Inflammatory macrophage treated with lipopolysaccharide for 4 hours (primary cell): ENCODE results near the gene UTP25.

ENCODE experiments used
- DNase-seq: peaks from one replicate; pipeline ENCODE4 v3.0.0-alpha.2; 2020

The UTP25 gene

GRCh38 chr1:209805875-209806760 lies 21.7 kb upstream of the UTP25 start, which contains the start of gene IRF6:
Gene IRF6 (minus strand): TSS chr1:209806142. CDS start chr1:209801413, 4,729 bp downstream.
- peak; percentile 81 for DNase-seq

GRCh38 chr1:209807509-209807908 lies 20.3 kb upstream of the UTP25 start:
- no peak for DNase-seq

GRCh38 chr1:209808059-209808581 lies 19.7 kb upstream of the UTP25 start:
- peak; percentile 84 for DNase-seq

- no peak for DNase-seq
These were observed 18.2 kb upstream of the UTP25 start for GRCh38 chr1:209809611-209810010.

GRCh38 chr1:209810783-209811182 lies 17.0 kb upstream of the UTP25 start:
- DNase-seq: no peak

GRCh38 chr1:209813902-209814301 lies 13.9 kb upstream of the UTP25 start:
- no peak for DNase-seq

GRCh38 chr1:209815490-209815889 lies 12.3 kb upstream of the UTP25 start:
- no peak for DNase-seq

- peak; percentile 21 for DNase-seq
These were observed 11.8 kb upstream of the UTP25 start for GRCh38 chr1:209815931-209816341.

- no peak for DNase-seq
These were observed 10.8 kb upstream of the UTP25 start for GRCh38 chr1:209816923-209817322.

GRCh38 chr1:209817691-209818090 lies 10.1 kb upstream of the UTP25 start:
- DNase-seq: no peak

GRCh38 chr1:209819058-209819457 lies 8.7 kb upstream of the UTP25 start:
- no peak for DNase-seq

GRCh38 chr1:209820986-209821385 lies 6.8 kb upstream of the UTP25 start:
- no peak for DNase-seq

GRCh38 chr1:209822706-209823105 lies 5.1 kb upstream of the UTP25 start:
- no peak for DNase-seq

- DNase-seq: peak; percentile 34
These were observed 4.4 kb upstream of the UTP25 start for GRCh38 chr1:209823143-209824041.

GRCh38 chr1:209825591-209826434 lies 2.0 kb upstream of the UTP25 start:
- no peak for DNase-seq

GRCh38 chr1:209829716-209830115 lies 1.9 kb downstream of the UTP25 start:
- DNase-seq: no peak

- no peak for DNase-seq
These were observed 3.0 kb downstream of the UTP25 start for GRCh38 chr1:209830722-209831121.

GRCh38 chr1:209831615-209832014 lies 3.8 kb downstream of the UTP25 start:
- DNase-seq: no peak

GRCh38 chr1:209835782-209836298 lies 8.1 kb downstream of the UTP25 start:
- no peak for DNase-seq

- no peak for DNase-seq
These were observed 9.9 kb downstream of the UTP25 start for GRCh38 chr1:209837671-209838070.

- DNase-seq: no peak
These were observed 10.8 kb downstream of the UTP25 start for GRCh38 chr1:209838537-209838936.

GRCh38 chr1:209839875-209840546 lies 12.2 kb downstream of the UTP25 start:
- DNase-seq: peak; percentile 68
